DMS153 (cell line): ENCODE measurements around the gene RUSF1.
A peak's percentile ranks its signal among the peaks of the same experiment; 100 is the strongest.

Source experiments
- DNase-seq: peaks from one replicate; lab custom pipeline; 2025; lab: John Stamatoyannopoulos, UW

Gene RUSF1

DNA sequence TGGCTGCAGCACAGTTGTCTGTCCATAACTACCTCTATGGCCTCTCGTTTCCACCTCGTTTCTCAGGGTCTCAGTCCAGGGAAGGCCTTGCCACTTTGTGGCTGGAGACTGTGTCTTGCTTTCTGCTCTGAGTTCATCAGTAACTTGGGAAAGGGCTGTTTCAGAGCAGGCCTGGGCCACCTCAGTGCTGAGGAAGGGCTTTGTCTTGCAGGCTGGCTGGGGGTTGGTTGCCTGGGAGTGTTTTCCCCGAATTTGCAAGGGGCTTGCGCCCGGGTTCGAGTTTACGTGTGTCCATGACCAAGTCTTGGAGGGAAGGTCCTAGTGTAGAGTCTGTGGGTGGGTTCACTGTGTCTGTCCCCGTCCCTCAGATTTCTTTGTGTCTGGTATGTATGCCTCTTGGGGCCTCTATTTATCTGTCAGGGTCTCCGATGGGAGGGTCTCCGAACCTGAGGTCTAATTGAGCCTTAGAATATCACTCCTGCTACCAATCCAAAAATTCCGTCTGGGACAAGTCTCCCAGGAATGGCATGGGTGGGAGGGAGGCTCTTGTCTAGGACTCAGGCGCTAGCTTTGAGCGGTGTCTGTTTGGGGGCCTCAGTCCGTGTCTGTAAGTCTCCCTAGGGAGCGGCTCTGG, 36.8 kb downstream of the RUSF1 start:
- DNase-seq = no peak

DNA sequence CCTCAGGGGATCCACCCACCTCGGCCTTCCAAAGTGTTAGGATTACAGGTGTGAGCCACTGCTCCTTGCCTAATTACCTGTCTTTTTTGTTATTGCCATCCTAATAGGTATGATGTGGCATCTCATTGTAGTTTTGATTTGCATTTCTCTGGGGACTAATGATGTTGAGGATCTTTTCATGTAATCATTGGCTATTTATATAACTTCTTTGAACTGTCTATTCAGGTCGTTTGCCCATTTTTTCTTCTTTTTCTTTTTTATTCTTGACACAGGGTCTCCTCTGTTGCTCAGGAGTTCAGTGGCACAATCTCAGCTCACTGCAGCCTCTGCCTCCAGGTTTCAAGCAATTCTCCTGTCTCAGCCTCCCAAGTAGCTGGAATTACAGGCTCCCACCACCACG, 37.6 kb downstream of the RUSF1 start:
- DNase-seq = no peak

- no peak for DNase-seq
These were observed 40.3 kb downstream of the RUSF1 start for GRCh38 chr16:31467858-31468257.

DNA sequence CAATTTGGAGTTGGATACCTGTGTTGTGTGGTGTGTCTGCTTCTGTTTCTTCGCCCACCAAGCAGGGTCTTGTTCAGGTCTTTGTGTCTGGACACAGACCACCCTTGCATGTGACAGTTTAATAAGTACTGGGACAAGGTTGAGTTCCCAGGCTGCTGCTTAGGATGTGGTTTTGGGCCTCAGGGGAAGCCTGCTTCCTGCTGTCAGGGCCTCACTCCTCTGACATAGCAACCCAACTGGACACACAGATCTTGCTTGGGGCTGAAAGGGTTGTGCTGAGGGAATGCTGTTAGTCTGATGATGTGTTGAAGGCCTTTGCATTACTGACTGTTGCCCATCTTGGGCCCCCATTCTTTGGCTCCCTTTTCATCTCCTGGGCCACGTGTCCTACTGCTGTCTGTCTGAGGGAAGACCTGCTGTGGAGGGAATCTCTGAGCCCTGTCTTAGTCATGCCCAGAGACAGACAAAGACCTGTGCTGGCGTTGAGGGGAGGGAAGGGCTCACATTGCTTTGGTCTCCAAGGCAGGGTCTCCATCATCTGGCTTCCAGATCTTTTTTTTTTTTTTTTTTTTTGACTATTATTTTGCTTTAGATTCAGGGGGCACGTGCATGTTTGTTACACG, 40.9 kb downstream of the RUSF1 start:
- no peak for DNase-seq

- no peak for DNase-seq
These were observed 41.8 kb downstream of the RUSF1 start for GRCh38 chr16:31466381-31466841.

- no peak for DNase-seq
These were observed 42.3 kb downstream of the RUSF1 start for GRCh38 chr16:31465788-31466370.

DNA sequence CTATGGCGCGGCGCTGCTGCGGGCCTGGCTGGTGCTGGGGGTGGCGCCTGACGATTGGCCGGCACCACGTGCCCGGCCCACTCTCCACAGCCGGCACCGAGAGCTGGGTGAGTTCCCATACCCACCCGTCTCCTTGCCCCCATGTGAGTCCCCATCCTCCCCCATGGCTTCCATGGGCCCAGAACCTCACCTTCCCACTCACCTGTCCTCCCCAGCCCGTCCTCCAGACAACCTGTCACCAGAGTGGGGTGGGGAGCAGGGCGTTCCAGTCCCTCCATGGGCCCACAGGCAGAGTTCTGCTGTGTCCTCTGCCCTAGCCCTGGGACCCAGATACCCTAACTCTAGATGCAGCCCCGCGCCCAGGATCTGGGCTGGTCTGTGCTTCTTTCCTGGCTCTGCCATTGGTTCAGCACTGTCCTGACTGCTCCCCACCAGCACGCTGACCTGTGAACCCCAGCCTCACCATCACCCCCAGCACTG, 43.4 kb downstream of the RUSF1 start:
- no peak for DNase-seq

DNA sequence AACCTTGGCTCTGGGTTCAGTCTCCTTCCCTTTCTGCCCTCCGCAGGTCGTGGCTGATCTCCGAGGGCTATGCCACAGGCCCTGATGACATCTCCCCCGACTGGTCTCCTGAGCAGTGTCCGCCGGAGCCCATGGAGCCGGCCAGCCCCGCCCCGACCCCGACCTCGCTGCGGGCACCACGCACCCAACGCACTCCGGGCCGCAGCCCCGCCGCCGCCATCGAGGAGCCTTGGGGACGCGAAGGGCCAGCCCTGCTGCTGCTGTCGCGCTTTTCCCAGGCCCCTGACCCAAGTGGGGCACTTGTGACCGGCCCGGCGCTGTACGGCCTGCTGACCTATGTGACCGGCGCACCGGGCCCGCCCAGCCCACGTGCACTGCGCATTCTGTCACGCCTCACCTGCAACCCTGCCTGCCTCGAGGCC, 43.8 kb downstream of the RUSF1 start:
- DNase-seq = no peak

- DNase-seq = no peak
These were observed 46.0 kb downstream of the RUSF1 start for GRCh38 chr16:31461921-31462804.

GRCh38 chr16:31461201-31461920, 46.8 kb downstream of the RUSF1 start:
- DNase-seq = no peak

DNA sequence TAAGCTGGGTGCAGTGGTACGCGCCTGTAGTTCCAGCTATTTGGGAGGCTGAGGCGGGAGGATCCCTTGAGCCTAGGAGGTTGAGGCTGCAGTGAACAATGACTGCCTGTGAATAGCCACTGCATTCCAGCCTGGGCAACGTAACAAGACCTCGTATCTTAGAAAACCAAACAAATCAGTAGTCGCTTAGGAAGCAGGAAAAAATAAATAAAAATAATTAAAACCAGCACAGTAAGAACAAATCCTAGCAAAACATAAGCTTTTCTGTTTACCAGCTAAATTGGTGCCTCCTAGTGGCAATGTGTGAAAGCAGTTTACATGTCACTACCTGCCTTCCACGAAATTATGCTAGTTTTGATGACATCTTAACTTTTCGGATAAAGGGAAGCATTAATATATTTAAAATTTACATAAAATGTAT, 47.6 kb downstream of the RUSF1 start:
- DNase-seq = no peak

DNA sequence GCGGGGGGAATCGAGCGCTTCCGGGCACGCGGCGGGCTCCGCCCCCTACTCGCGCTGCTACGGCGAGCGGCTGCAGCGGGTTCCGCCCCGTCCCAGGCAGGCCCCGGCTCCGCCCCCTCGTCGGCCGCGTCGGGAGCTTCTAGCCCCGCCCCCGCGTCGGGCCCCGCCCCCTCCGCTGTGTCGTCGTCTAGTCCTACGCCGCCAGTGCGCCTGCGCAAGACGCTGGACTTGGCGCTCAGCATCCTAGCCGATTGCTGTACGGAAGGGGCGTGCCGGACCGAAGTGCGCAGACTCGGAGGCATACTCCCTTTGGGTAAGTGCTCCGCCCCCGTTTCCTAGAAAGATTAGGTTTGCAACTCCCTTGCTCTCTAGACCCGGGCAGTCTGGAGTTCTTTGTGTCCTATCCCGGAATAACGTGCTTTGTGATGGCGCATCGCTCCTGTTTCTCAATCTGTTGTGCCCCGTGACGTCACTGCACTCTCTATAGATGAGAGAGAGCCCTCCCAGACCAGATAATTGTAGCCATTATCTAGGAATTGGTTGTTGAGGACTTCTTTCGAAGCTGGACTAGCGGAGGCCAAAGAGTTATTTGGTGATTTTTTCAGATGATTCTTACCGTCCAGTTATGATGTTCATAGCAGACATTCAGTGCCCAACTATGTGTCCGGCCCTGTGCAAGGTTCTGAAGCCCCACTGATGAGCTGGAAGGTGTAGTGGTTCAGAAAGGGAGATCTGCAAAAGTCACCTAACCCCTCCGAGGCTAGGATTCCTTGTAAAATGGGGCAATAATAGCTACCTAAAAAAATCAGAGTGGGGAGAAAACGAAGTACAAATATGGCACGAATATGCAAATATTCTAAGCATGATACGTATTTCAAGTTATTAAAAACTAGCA, 48.3 kb downstream of the RUSF1 start:
- DNase-seq = peak; percentile 98

GRCh38 chr16:31458844-31459686, 49.1 kb downstream of the RUSF1 start, which contains the start of gene ARMC5:
Gene ARMC5, plus strand, starts transcription at chr16:31459501. Its CDS starts 24 bp downstream, at chr16:31459525.
- DNase-seq = peak; percentile 95

DNA sequence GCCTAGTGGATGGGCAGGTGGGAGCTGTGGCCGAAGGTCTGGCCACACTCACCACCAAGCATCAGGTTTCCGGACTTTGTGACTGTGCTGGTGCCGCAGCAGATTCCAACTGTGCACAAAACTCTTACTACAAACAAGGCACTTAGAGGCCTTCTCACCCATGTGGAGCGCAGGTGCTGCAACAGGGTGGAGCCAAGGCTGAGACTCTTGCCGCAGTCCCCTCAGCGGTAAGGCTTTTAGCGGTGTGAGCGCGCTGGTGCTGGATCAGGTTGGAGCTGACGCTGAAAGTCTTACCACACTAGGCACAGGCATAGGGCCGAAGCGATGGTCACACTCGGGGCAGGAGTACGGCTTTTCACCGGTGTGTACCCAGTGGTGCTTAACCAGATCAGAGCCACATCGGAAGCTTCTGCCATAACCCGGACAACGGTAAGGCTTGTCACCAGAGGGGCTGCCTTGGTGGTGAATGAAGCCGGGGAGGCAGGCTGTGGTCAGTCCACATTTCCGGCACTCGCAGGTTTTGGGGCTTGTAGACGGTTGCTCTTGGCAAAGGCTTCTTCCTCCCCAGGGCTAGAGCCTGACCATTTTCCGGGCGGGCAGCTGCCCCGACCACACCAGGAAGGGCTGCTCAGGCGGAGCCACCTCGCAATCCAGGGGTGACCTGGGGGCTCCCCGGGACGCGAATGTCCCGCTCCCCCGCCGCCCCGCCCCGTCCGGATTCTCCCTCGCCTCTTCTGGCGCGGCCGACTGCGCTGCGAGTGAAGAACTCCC, 49.9 kb downstream of the RUSF1 start:
- DNase-seq = peak; percentile 16

- no peak for DNase-seq
These were observed 51.2 kb downstream of the RUSF1 start for GRCh38 chr16:31456988-31457360.

DNA sequence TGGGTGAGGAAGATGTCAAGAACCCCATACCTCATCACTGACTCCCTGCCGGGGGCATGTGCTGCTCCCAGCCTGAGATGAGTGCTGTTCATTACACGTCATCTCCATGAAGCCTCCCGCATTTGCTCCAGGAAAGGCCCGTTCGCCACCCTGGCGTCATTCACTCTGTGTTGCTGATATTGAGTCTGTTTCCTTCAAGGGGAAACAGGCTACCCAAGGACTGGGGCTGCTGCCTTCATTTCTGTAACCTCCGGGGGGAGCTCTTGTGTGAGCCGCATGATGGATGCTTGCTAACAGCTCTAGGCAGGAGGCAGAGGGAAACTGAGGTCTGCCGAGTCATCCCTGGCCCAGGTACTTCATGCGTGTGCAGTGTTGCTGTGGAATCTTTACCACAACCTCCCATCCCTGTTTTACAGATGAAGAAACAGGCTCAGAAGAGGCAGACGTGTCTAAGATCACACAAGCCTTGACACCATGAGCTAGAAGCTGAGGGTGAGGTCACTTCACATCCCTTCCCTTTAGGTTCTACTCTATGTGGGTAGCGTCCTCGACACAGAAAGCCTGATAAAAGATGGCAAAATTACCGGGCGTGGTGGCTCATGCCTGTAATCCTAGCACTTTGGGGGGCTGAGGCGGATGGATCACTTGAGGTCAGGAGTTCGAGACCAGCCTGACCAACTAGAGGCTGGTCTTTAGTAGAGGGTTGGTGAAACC, 52.4 kb downstream of the RUSF1 start:
- no peak for DNase-seq

- no peak for DNase-seq
These were observed 54.7 kb downstream of the RUSF1 start for GRCh38 chr16:31453255-31454204.
